ENCODE results near the gene NUDT5.

NUDT5 gene

GRCh38 chr10:12165999-12166775 lies 29.5 kb downstream of the NUDT5 start:
- no peak overlapping the region for H3K27ac ChIP-seq (ENCODE audit: low read depth, low read length)
- H3K4me3 ChIP-seq (ENCODE audit: low read depth in 1 of 2, low read length in 2 of 2) = no peak overlapping the region
- H3K27me3 ChIP-seq (ENCODE audit: control insufficient read depth in 1 of 2, insufficient read depth in 2 of 2, low read length in 2 of 2) = no peaks in the 10 kb centered on the region
- no peaks in the 10 kb centered on the region for H3K4me1 ChIP-seq (ENCODE audit: control insufficient read depth in 1 of 2, insufficient read depth in 2 of 2, low read length in 2 of 2)
- no peaks in the 10 kb centered on the region for H3K9me3 ChIP-seq (ENCODE audit: control insufficient read depth in 1 of 2, low read length in 2 of 2)
- H3K9ac ChIP-seq (ENCODE audit: low read depth in 1 of 2, low read length in 2 of 2) = no peak overlapping the region
- peaks cover 37 to 63% of the 10 kb centered on the region in 2 donors for H3K36me3 ChIP-seq (ENCODE audit: control insufficient read depth in 1 of 2, insufficient read depth in 2 of 2, low read length in 2 of 2)

DNA sequence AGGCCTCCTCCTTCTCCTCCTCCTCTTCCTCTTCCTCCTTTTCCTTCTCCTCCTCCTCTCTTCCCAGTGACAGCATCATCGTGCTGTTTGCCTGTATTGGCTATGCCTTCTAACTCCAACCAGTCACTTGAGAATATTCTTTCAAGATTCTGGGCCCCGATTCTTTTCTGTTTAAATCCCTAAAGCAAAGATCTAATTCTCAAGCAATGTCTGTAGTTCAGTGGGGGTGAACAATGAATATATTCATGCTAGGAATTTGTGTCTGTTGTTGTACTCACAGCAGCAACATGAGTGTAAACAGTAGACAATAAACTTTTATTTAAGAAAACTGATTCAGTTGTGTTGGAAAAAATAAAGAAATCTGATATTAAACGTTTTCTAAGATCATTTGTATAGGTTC lies 30.7 kb downstream of the NUDT5 start:
- Histone ChIP-seq H3K9ac (ENCODE audit: low read depth in 1 of 2, low read length in 2 of 2) (no peak overlapping the region), H3K27ac (ENCODE audit: low read depth, low read length) (no peak overlapping the region), H3K36me3 (ENCODE audit: control insufficient read depth in 1 of 2, insufficient read depth in 2 of 2, low read length in 2 of 2) (peaks cover 33 to 58% of the 10 kb centered on the region in 2 donors), H3K27me3 (ENCODE audit: control insufficient read depth in 1 of 2, insufficient read depth in 2 of 2, low read length in 2 of 2) (no peaks in the 10 kb centered on the region), H3K9me3 (ENCODE audit: control insufficient read depth in 1 of 2, low read length in 2 of 2) (no peaks in the 10 kb centered on the region), H3K4me3 (ENCODE audit: low read depth in 1 of 2, low read length in 2 of 2) (no peak overlapping the region), H3K4me1 (ENCODE audit: control insufficient read depth in 1 of 2, insufficient read depth in 2 of 2, low read length in 2 of 2) (no peaks in the 10 kb centered on the region)

DNA sequence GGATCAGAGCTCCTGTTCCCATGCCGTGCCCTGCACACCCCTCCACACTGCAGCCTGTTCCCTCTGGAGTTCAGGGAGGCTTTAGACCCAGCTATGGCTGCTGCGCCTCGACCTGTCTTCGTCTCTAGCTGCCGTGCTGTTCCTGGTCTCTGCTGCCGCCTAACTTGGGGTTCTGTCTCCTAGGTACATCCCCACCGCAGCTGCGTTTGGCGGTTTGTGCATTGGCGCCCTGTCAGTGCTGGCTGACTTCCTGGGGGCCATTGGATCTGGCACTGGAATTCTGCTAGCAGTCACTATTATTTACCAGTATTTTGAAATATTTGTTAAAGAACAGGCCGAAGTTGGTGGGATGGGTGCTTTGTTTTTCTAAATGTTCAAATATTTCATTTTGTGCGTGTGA lies 31.6 kb downstream of the NUDT5 start:
- peaks cover 24 to 49% of the 10 kb centered on the region in 2 donors for H3K36me3 ChIP-seq (ENCODE audit: control insufficient read depth in 1 of 2, insufficient read depth in 2 of 2, low read length in 2 of 2)
- no peaks in the 10 kb centered on the region for H3K9me3 ChIP-seq (ENCODE audit: control insufficient read depth in 1 of 2, low read length in 2 of 2)
- H3K4me3 ChIP-seq (ENCODE audit: low read depth in 1 of 2, low read length in 2 of 2) = no peak overlapping the region
- no peak overlapping the region for H3K27ac ChIP-seq (ENCODE audit: low read depth, low read length)
- H3K4me1 ChIP-seq (ENCODE audit: control insufficient read depth in 1 of 2, insufficient read depth in 2 of 2, low read length in 2 of 2) = no peaks in the 10 kb centered on the region
- no peaks in the 10 kb centered on the region for H3K27me3 ChIP-seq (ENCODE audit: control insufficient read depth in 1 of 2, insufficient read depth in 2 of 2, low read length in 2 of 2)
- no peak overlapping the region for H3K9ac ChIP-seq (ENCODE audit: low read depth in 1 of 2, low read length in 2 of 2)

DNA sequence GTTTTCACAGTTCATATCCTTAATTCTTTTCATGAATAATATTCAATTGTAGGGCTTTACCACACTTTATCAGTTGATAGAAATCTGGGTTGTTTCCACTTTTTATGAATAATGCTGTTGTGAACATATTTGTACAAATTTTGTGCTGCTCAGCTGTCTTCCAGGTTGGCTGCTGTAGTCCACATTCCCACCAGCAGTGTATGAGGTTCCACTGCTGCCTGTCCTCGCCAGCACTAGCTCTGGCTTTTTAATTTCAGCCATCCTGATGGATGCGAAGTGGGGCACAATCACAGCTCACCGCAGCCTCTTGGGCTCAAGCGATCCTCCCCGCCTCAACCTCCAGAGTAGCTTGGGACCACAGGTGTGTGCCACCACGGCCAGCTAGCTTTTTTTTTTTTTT lies 32.8 kb downstream of the NUDT5 start:
- peaks cover 22 to 48% of the 10 kb centered on the region in 2 donors for H3K36me3 ChIP-seq (ENCODE audit: control insufficient read depth in 1 of 2, insufficient read depth in 2 of 2, low read length in 2 of 2)
- no peak overlapping the region for H3K9ac ChIP-seq (ENCODE audit: low read depth in 1 of 2, low read length in 2 of 2)
- no peaks in the 10 kb centered on the region for H3K27me3 ChIP-seq (ENCODE audit: control insufficient read depth in 1 of 2, insufficient read depth in 2 of 2, low read length in 2 of 2)
- H3K4me3 ChIP-seq (ENCODE audit: low read depth in 1 of 2, low read length in 2 of 2) = no peak overlapping the region
- no peaks in the 10 kb centered on the region for H3K9me3 ChIP-seq (ENCODE audit: control insufficient read depth in 1 of 2, low read length in 2 of 2)
- no peak overlapping the region for H3K27ac ChIP-seq (ENCODE audit: low read depth, low read length)
- no peaks in the 10 kb centered on the region for H3K4me1 ChIP-seq (ENCODE audit: control insufficient read depth in 1 of 2, insufficient read depth in 2 of 2, low read length in 2 of 2)

GRCh38 chr10:12160664-12161063 lies 35.0 kb downstream of the NUDT5 start:
- Histone ChIP-seq H3K9me3 (ENCODE audit: control insufficient read depth in 1 of 2, low read length in 2 of 2) (no peaks in the 10 kb centered on the region), H3K27ac (ENCODE audit: low read depth, low read length) (no peak overlapping the region), H3K36me3 (ENCODE audit: control insufficient read depth in 1 of 2, insufficient read depth in 2 of 2, low read length in 2 of 2) (peaks cover 12 to 32% of the 10 kb centered on the region in 2 donors), H3K4me1 (ENCODE audit: control insufficient read depth in 1 of 2, insufficient read depth in 2 of 2, low read length in 2 of 2) (no peaks in the 10 kb centered on the region), H3K4me3 (ENCODE audit: low read depth in 1 of 2, low read length in 2 of 2) (no peak overlapping the region), H3K27me3 (ENCODE audit: control insufficient read depth in 1 of 2, insufficient read depth in 2 of 2, low read length in 2 of 2) (no peaks in the 10 kb centered on the region), H3K9ac (ENCODE audit: low read depth in 1 of 2, low read length in 2 of 2) (no peak overlapping the region)

GRCh38 chr10:12158111-12158510 lies 37.6 kb downstream of the NUDT5 start:
- Histone ChIP-seq H3K4me3 (ENCODE audit: low read depth in 1 of 2, low read length in 2 of 2) (no peak overlapping the region), H3K27ac (ENCODE audit: low read depth, low read length) (no peak overlapping the region), H3K9me3 (ENCODE audit: control insufficient read depth in 1 of 2, low read length in 2 of 2) (no peaks in the 10 kb centered on the region), H3K9ac (ENCODE audit: low read depth in 1 of 2, low read length in 2 of 2) (no peak overlapping the region), H3K36me3 (ENCODE audit: control insufficient read depth in 1 of 2, insufficient read depth in 2 of 2, low read length in 2 of 2) (peaks cover 17 to 28% of the 10 kb centered on the region in 2 donors), H3K4me1 (ENCODE audit: control insufficient read depth in 1 of 2, insufficient read depth in 2 of 2, low read length in 2 of 2) (no peaks in the 10 kb centered on the region), H3K27me3 (ENCODE audit: control insufficient read depth in 1 of 2, insufficient read depth in 2 of 2, low read length in 2 of 2) (no peaks in the 10 kb centered on the region)

GRCh38 chr10:12156367-12157123 lies 39.1 kb downstream of the NUDT5 start:
- H3K9me3 ChIP-seq (ENCODE audit: control insufficient read depth in 1 of 2, low read length in 2 of 2) = no peaks in the 10 kb centered on the region
- H3K27me3 ChIP-seq (ENCODE audit: control insufficient read depth in 1 of 2, insufficient read depth in 2 of 2, low read length in 2 of 2) = no peaks in the 10 kb centered on the region
- H3K9ac ChIP-seq (ENCODE audit: low read depth in 1 of 2, low read length in 2 of 2) = no peak overlapping the region
- no peaks in the 10 kb centered on the region for H3K4me1 ChIP-seq (ENCODE audit: control insufficient read depth in 1 of 2, insufficient read depth in 2 of 2, low read length in 2 of 2)
- peaks cover 13 to 25% of the 10 kb centered on the region in 2 donors for H3K36me3 ChIP-seq (ENCODE audit: control insufficient read depth in 1 of 2, insufficient read depth in 2 of 2, low read length in 2 of 2)
- H3K27ac ChIP-seq (ENCODE audit: low read depth, low read length) = no peak overlapping the region
- no peak overlapping the region for H3K4me3 ChIP-seq (ENCODE audit: low read depth in 1 of 2, low read length in 2 of 2)

DNA sequence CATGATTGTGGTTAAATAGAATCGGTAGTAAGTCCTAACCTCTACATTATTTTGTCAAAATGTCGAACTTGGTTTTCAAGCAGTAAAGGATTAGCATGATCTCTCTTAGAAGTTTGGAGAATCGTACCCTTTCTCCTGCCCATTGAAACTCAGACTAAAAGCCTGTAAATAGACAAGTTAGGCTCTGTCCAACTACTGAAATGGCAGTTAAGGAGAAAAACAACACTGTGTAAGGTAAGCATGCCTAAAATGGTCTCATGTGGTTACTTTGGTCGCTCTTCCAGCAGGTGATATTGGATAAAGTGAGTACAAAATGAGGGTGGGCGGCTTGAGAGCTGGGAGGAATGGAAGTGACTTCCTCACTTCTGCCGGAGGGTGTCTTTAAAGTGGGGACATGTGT lies 41.2 kb downstream of the NUDT5 start:
- Histone ChIP-seq H3K4me1 (ENCODE audit: control insufficient read depth in 1 of 2, insufficient read depth in 2 of 2, low read length in 2 of 2) (no peaks in the 10 kb centered on the region), H3K36me3 (ENCODE audit: control insufficient read depth in 1 of 2, insufficient read depth in 2 of 2, low read length in 2 of 2) (peaks cover 9 to 22% of the 10 kb centered on the region in 2 donors), H3K9ac (ENCODE audit: low read depth in 1 of 2, low read length in 2 of 2) (no peak overlapping the region), H3K4me3 (ENCODE audit: low read depth in 1 of 2, low read length in 2 of 2) (no peak overlapping the region), H3K27ac (ENCODE audit: low read depth, low read length) (no peak overlapping the region), H3K9me3 (ENCODE audit: control insufficient read depth in 1 of 2, low read length in 2 of 2) (no peaks in the 10 kb centered on the region), H3K27me3 (ENCODE audit: control insufficient read depth in 1 of 2, insufficient read depth in 2 of 2, low read length in 2 of 2) (no peaks in the 10 kb centered on the region)

- Histone ChIP-seq H3K4me1 (ENCODE audit: control insufficient read depth in 1 of 2, insufficient read depth in 2 of 2, low read length in 2 of 2) (no peaks in the 10 kb centered on the region), H3K36me3 (ENCODE audit: control insufficient read depth in 1 of 2, insufficient read depth in 2 of 2, low read length in 2 of 2) (peaks cover 5 to 9% of the 10 kb centered on the region in 2 donors)
Measured at GRCh38 chr10:12150163-12150562, 45.5 kb downstream of the NUDT5 start.

DNA sequence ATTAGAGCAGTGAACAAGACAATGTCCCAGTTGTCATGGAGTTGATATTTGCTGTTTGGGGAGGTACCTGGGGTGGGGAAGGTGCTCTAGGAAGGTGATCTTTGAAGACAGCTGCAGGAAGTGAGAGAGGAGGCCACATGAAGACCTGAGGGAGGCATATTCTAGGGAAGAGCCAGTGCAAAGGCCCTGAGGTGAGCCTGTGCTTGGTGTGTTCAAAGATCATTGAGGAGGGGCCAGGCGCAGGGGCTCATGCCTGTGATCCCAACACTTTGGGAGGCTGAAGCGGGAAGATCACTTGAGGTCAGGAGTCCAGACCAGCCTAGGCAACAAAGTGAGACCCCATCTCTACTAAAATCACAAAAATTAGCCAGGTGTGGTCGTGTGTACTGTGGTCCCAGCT lies 51.2 kb downstream of the NUDT5 start:
- no peaks in the 10 kb centered on the region for H3K27me3 ChIP-seq (ENCODE audit: control insufficient read depth in 1 of 2, insufficient read depth in 2 of 2, low read length in 2 of 2)
- no peak overlapping the region for H3K4me3 ChIP-seq (ENCODE audit: low read depth in 1 of 2, low read length in 2 of 2)

More at GRCh38 chr10:12150163-12150562, 45.5 kb downstream of the NUDT5 start:
- Histone ChIP-seq H3K9ac (ENCODE audit: low read depth in 1 of 2, low read length in 2 of 2) (no peak overlapping the region), H3K27me3 (ENCODE audit: control insufficient read depth in 1 of 2, insufficient read depth in 2 of 2, low read length in 2 of 2) (no peaks in the 10 kb centered on the region), H3K9me3 (ENCODE audit: control insufficient read depth in 1 of 2, low read length in 2 of 2) (no peaks in the 10 kb centered on the region), H3K4me3 (ENCODE audit: low read depth in 1 of 2, low read length in 2 of 2) (no peak overlapping the region), H3K27ac (ENCODE audit: low read depth, low read length) (no peak overlapping the region)

More for the DNA sequence above, 51.2 kb downstream of the NUDT5 start:
- H3K27ac ChIP-seq (ENCODE audit: low read depth, low read length) = no peak overlapping the region
- peaks cover 9 to 20% of the 10 kb centered on the region in 2 donors for H3K36me3 ChIP-seq (ENCODE audit: control insufficient read depth in 1 of 2, insufficient read depth in 2 of 2, low read length in 2 of 2)
- no peaks in the 10 kb centered on the region for H3K9me3 ChIP-seq (ENCODE audit: control insufficient read depth in 1 of 2, low read length in 2 of 2)
- H3K9ac ChIP-seq (ENCODE audit: low read depth in 1 of 2, low read length in 2 of 2) = no peak overlapping the region
- H3K4me1 ChIP-seq (ENCODE audit: control insufficient read depth in 1 of 2, insufficient read depth in 2 of 2, low read length in 2 of 2) = no peaks in the 10 kb centered on the region
